Measurements from ENCODE around the gene ANKDD1A.

Gene ANKDD1A

DNA sequence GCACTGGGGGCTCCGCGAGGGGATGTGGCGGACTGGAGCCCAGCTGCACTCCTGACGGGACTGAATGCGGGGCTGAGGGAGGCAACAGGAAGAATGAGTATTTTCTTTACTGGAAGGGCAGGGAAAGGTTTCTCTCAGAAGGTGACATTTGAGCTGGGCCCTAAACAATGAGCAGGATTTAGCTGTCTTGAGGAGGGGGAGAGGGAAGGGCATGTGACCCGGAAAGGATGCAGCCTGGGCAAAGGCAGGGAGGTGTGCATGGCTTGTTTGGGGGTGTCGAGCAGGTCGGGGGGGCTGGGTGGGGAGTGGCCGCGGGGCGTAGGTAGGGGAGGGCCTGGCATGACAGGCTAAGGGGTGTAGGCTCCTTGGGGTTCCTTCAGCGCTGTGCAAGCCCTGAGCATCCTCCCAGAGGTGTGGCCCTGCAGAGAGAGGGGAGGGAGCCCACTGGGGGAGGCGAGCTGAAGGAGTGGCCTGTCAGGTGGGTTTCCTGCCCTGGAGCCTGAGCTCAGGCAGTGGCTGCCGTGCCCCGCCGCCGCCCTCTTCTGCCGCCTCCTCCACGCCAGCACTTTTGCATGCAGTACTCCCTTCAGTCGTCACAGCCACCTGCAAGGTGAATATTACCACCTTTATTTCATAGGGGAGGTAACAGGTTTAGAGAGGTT, 17.2 kb upstream of the ANKDD1A start:
- peak overlapping the region; percentile 76 for H2AFZ ChIP-seq (ENCODE audit: low read depth, low read length, severe bottlenecking)
- TF ChIP-seq, protein P1, sequence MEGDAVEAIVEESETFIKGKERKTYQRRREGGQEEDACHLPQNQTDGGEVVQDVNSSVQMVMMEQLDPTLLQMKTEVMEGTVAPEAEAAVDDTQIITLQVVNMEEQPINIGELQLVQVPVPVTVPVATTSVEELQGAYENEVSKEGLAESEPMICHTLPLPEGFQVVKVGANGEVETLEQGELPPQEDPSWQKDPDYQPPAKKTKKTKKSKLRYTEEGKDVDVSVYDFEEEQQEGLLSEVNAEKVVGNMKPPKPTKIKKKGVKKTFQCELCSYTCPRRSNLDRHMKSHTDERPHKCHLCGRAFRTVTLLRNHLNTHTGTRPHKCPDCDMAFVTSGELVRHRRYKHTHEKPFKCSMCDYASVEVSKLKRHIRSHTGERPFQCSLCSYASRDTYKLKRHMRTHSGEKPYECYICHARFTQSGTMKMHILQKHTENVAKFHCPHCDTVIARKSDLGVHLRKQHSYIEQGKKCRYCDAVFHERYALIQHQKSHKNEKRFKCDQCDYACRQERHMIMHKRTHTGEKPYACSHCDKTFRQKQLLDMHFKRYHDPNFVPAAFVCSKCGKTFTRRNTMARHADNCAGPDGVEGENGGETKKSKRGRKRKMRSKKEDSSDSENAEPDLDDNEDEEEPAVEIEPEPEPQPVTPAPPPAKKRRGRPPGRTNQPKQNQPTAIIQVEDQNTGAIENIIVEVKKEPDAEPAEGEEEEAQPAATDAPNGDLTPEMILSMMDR (IDR thresholded peaks at IDR 0.05; ENCODE audit: insufficient read depth, low read length, poor library complexity, severe bottlenecking), result no peak
- TF ChIP-seq EZH2phosphoT487 (conservative IDR thresholded peaks at IDR 0.05; ENCODE audit: low read length), result no peak

DNA sequence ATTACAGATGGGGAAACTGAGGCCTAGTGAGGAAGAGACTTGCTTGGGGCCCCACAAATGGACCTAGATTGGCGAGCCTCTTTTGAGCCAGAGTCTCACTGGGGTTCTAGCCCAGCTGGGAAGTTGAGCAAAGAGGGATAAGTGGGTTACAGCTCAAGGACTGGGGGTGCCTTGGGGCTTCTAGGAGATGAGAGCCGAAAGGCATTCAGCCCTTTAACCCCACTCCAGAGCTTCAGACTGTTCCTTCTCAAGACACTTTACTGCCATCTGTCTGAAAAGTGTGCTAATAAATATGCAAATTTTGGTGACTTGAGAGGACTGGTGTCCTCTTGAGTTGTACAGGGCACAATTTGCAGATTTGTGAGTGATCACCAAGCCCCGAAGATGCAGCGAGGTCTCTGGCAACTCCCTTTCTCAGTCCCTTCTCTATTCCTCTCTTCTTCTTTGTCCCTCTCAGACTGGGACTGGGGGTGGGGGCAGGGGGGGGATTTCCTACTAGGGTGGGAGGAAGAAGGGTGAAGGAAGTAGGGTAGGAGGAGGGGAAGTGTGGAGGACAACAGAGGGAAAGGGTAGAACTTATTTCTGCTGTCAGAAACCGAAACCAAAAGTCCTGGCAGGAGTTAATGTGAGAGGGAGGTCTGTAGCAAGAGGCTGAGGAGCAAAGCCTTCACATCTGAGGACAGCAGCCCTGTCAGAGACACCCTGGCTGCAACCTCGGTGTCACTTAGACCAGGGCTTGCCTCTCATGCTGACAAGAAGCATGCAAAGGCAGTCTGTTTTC, 16.2 kb upstream of the ANKDD1A start:
- H3K4me2 ChIP-seq (ENCODE audit: low read depth, low read length, poor library complexity, severe bottlenecking), result peak overlapping the region; percentile 100
- H3K27ac ChIP-seq (ENCODE audit: low read depth, low read length), result peak overlapping the region; percentile 100
- H3K4me3 ChIP-seq (ENCODE audit: insufficient read depth, low read length, poor library complexity, severe bottlenecking), result peak overlapping the region; percentile 48

More for the DNA sequence above, 17.2 kb upstream of the ANKDD1A start:
- H3F3A ChIP-seq (ENCODE audit: insufficient read depth), result peaks cover 37% of the 10 kb centered on the region
- no peaks in the 10 kb centered on the region for H3K27me3 ChIP-seq (ENCODE audit: low read length)
- no peaks in the 10 kb centered on the region for H3K79me2 ChIP-seq (ENCODE audit: insufficient read depth, low read length)
- no peaks in the 10 kb centered on the region for H3K9me2 ChIP-seq (replicated peaks; ENCODE audit: insufficient read depth, low read length)
- no peaks in the 10 kb centered on the region for H3K36me3 ChIP-seq (ENCODE audit: low read length)
- H3K27ac ChIP-seq (ENCODE audit: low read depth, low read length), result peak overlapping the region; percentile 100
- H3K4me2 ChIP-seq (ENCODE audit: low read depth, low read length, poor library complexity, severe bottlenecking), result peak overlapping the region; percentile 100
- no peaks in the 10 kb centered on the region for H3K9me3 ChIP-seq (ENCODE audit: insufficient read depth, low read length)
- peak overlapping the region; percentile 61 for H3K4me3 ChIP-seq (ENCODE audit: insufficient read depth, low read length, poor library complexity, severe bottlenecking)
- peak overlapping the region; percentile 92 for H3K9ac ChIP-seq (ENCODE audit: low read length)
- H4K20me1 ChIP-seq (ENCODE audit: low read depth, low read length), result no peaks in the 10 kb centered on the region

DNA sequence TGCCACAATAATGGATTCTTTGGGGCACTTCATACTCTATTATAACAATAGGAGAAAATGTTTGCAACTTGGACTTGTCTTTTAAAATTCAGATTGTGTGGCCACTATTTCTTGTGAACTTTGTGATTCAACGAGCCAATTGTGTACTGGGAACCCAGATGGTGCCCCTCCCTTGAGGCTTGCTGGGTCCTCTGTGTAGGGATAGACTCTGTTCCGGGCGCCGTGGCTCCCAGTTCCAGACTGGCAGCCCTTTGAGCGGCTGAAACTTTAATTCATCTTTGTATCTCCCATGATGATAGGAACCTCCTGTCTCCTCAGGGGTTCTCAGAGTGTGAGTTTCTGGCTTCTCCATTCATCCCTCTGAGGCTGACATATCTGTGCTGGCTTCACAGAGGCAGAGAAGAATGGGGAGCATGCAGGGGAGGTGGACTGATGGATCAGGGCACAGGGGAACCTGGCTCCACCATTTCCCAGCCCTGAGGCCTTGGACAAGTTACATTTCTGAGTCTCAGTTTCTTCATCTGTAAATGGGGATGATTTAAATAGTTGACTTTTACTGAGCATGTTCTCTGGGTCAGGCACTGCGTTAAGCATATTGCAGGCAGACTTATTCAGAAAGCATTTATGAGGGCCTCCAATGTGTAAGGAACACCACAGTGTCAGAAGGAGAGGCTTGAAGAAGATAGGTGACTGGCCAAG, 15.2 kb upstream of the ANKDD1A start:
- Histone ChIP-seq H3K79me2 (ENCODE audit: insufficient read depth, low read length) (no peaks in the 10 kb centered on the region), H2AFZ (ENCODE audit: low read depth, low read length, severe bottlenecking) (no peak overlapping the region), H3K9me2 (replicated peaks; ENCODE audit: insufficient read depth, low read length) (no peaks in the 10 kb centered on the region), H4K20me1 (ENCODE audit: low read depth, low read length) (no peaks in the 10 kb centered on the region), H3K36me3 (ENCODE audit: low read length) (no peaks in the 10 kb centered on the region), H3K4me3 (ENCODE audit: insufficient read depth, low read length, poor library complexity, severe bottlenecking) (no peak overlapping the region), H3K4me2 (ENCODE audit: low read depth, low read length, poor library complexity, severe bottlenecking) (peak overlapping the region; percentile 100), H3K9ac (ENCODE audit: low read length) (peak overlapping the region; percentile 61), H3K9me3 (ENCODE audit: insufficient read depth, low read length) (peaks cover 6% of the 10 kb centered on the region; the same call in 1 of the 2 replicates), H3K27me3 (ENCODE audit: low read length) (no peaks in the 10 kb centered on the region), H3K27ac (ENCODE audit: low read depth, low read length) (peak overlapping the region; percentile 100), H3F3A (ENCODE audit: insufficient read depth) (peaks cover 37% of the 10 kb centered on the region)
- TF ChIP-seq, protein P1 (IDR thresholded peaks at IDR 0.05; ENCODE audit: insufficient read depth, low read length, poor library complexity, severe bottlenecking), result no peak
- TF ChIP-seq EZH2phosphoT487 (conservative IDR thresholded peaks at IDR 0.05; ENCODE audit: low read length), result no peak

More for the DNA sequence above, 16.2 kb upstream of the ANKDD1A start:
- no peaks in the 10 kb centered on the region for H3K27me3 ChIP-seq (ENCODE audit: low read length)
- H2AFZ ChIP-seq (ENCODE audit: low read depth, low read length, severe bottlenecking), result peak overlapping the region; percentile 21
- H3K9me2 ChIP-seq (replicated peaks; ENCODE audit: insufficient read depth, low read length), result no peaks in the 10 kb centered on the region
- TF ChIP-seq, protein P1 (IDR thresholded peaks at IDR 0.05; ENCODE audit: insufficient read depth, low read length, poor library complexity, severe bottlenecking), result no peak
- no peak for TF ChIP-seq EZH2phosphoT487 (conservative IDR thresholded peaks at IDR 0.05; ENCODE audit: low read length)
- no peaks in the 10 kb centered on the region for H3K79me2 ChIP-seq (ENCODE audit: insufficient read depth, low read length)
- H4K20me1 ChIP-seq (ENCODE audit: low read depth, low read length), result no peaks in the 10 kb centered on the region
- peaks cover 37% of the 10 kb centered on the region for H3F3A ChIP-seq (ENCODE audit: insufficient read depth)
- H3K36me3 ChIP-seq (ENCODE audit: low read length), result no peaks in the 10 kb centered on the region
- peak overlapping the region; percentile 61 for H3K9ac ChIP-seq (ENCODE audit: low read length)
- no peaks in the 10 kb centered on the region for H3K9me3 ChIP-seq (ENCODE audit: insufficient read depth, low read length)
